GM06990 (cell line): ENCODE data around the gene CAMK2A.

Source experiments
- DNase-seq: peaks from one replicate; pipeline ENCODE4 v3.0.0-alpha.2; 2011; ENCODE audit not compliant: insufficient read length; ENCODE audit errors: extremely low read depth
- H3K27me3 ChIP-seq: replicated peaks from 2 replicates; pipeline ENCODE4 v1.6.0; 2011; ENCODE audit warnings: low read length; ENCODE audit not compliant: control insufficient read depth, insufficient read depth
- H3K36me3 ChIP-seq: 2 replicates; pipeline ENCODE4 v1.5.1; 2011; ENCODE audit warnings: low read length; ENCODE audit not compliant: control insufficient read depth, insufficient read depth
- H3K4me3 ChIP-seq: replicated peaks from 2 replicates; pipeline ENCODE4 v1.5.1; 2011; ENCODE audit warnings: low read depth, mild to moderate bottlenecking, control low read depth, low read length
- TF ChIP-seq, protein P1 (sequence below): IDR thresholded peaks from 2 replicates; pipeline ENCODE4 v1.5.1; 2011; ENCODE audit warnings: low read length, control low read depth, mild to moderate bottlenecking, inconsistent platforms; ENCODE audit not compliant: insufficient read depth, poor library complexity, severe bottlenecking

CAMK2A gene

DNA sequence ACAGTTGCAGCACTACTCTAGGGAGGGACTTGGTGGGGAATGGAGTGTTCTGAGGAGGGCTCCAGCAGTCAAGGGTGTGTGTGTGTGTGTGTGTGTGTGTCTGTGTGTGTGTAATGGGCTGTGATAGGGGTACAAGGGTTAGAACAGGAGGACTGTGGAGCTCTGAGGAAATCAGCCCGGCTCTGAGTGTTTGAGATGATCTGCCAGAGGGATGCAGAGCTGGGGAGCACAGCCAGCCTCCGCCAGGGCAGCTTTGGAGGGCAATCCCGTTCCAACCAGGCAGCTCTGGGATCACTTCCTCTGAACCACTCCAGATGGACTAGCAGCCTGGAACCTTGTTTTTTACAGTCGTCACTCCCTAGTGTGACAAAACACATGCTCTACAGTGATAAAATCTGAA is 102.7 kb downstream of the CAMK2A start:
- peaks cover 1% of the 10 kb centered on the region for H3K27me3 ChIP-seq
- TF ChIP-seq, protein P1, sequence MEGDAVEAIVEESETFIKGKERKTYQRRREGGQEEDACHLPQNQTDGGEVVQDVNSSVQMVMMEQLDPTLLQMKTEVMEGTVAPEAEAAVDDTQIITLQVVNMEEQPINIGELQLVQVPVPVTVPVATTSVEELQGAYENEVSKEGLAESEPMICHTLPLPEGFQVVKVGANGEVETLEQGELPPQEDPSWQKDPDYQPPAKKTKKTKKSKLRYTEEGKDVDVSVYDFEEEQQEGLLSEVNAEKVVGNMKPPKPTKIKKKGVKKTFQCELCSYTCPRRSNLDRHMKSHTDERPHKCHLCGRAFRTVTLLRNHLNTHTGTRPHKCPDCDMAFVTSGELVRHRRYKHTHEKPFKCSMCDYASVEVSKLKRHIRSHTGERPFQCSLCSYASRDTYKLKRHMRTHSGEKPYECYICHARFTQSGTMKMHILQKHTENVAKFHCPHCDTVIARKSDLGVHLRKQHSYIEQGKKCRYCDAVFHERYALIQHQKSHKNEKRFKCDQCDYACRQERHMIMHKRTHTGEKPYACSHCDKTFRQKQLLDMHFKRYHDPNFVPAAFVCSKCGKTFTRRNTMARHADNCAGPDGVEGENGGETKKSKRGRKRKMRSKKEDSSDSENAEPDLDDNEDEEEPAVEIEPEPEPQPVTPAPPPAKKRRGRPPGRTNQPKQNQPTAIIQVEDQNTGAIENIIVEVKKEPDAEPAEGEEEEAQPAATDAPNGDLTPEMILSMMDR, result no peak
- no peaks in the 10 kb centered on the region for H3K36me3 ChIP-seq
- no peak overlapping the region for H3K4me3 ChIP-seq
- DNase-seq, result no peak

DNA sequence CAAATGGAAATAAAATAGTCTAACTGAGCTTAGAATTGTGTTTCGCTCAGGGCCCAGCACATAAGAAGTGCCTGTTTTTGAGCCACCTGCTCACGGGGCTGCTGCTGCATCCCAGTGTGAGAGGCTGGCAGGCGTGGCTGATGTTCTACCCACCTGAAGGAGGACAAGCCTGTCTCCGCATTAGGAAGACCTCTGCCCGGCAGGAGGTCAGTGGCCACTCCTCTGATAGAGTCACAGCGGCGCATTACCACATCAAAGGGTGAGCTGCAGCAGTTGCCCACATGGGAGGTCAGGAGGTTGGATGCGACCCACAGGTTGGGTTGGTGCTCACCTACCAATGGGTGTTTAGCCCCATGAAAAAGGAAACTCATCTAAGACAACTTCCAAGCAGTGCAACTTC is 103.4 kb downstream of the CAMK2A start:
- H3K36me3 ChIP-seq, result no peaks in the 10 kb centered on the region
- H3K4me3 ChIP-seq, result no peak overlapping the region
- peaks cover 1% of the 10 kb centered on the region for H3K27me3 ChIP-seq
- TF ChIP-seq, protein P1, result no peak
- DNase-seq, result no peak

DNA sequence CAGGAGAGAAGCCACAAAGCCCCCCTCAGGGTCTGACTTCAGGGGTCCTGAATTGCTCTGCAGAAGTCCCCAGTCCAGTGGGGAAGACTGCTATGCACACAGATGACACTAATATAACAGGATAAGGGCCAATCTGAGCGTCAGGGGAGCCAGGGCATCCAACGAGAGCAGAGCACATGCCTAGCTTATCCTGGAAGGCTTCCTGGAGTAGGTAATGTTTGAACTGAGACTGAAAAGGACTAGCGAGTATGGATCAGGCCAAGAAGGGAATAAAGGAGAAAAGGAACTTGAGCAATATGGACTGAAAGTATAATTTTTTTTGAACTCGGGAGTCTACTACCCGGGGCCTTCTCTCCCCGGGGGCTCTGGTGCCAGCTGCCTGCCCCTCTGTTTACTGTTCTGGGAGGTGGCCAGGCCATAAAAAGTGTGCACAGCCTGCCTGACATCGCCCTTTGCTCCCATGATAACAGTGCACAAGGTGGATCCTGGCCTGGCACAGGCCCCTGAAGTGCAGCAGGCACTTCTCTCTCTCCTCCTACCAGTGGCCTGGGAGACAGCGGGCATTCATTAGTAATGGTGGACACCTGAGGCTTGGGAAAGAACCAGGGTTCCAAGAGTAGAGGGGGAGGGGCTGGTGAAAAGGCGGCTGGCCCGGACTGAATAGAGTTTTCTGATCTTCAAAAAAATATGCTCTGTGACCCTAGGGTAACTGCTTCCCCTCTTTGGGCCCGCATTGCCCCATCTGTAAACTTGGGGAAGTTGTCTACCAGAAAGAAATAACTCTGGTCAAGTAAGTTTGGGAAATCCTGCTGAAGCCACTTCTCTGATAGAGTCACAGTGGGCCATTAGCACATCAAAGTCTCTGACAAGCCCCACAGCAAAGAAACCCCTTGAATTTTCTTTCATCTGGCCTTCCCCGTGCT is 104.3 kb downstream of the CAMK2A start:
- no peak overlapping the region for H3K4me3 ChIP-seq
- DNase-seq, result no peak
- TF ChIP-seq, protein P1, result no peak
- no peaks in the 10 kb centered on the region; the same call in none of the 2 replicates for H3K27me3 ChIP-seq
- H3K36me3 ChIP-seq, result no peaks in the 10 kb centered on the region

DNA sequence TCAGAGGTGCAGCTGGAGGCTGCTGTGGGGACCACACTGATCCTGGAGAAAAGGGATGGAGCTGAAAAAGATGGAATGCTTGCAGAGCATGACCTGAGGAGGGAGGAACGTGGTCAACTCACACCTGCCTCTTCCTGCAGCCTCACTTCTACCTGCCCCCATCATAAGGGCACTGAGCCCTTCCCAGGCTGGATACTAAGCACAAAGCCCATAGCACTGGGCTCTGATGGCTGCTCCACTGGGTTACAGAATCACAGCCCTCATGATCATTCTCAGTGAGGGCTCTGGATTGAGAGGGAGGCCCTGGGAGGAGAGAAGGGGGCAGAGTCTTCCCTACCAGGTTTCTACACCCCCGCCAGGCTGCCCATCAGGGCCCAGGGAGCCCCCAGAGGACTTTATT is 105.6 kb downstream of the CAMK2A start:
- DNase-seq, result no peak

DNA sequence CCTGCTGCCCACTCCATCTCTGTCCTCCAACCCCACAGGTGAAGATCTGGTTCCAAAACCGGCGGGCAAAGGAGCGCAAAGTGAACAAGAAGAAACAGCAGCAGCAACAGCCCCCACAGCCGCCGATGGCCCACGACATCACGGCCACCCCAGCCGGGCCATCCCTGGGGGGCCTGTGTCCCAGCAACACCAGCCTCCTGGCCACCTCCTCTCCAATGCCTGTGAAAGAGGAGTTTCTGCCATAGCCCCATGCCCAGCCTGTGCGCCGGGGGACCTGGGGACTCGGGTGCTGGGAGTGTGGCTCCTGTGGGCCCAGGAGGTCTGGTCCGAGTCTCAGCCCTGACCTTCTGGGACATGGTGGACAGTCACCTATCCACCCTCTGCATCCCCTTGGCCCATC is 106.1 kb downstream of the CAMK2A start:
- Histone ChIP-seq H3K36me3 (no peaks in the 10 kb centered on the region), H3K27me3 (no peaks in the 10 kb centered on the region; the same call in 1 of the 2 replicates), H3K4me3 (no peak overlapping the region)
- TF ChIP-seq, protein P1, result no peak
- DNase-seq, result no peak

More for the DNA sequence above, 105.6 kb downstream of the CAMK2A start:
- H3K4me3 ChIP-seq, result no peak overlapping the region
- no peaks in the 10 kb centered on the region for H3K36me3 ChIP-seq
- TF ChIP-seq, protein P1, result no peak
- no peaks in the 10 kb centered on the region; the same call in 1 of the 2 replicates for H3K27me3 ChIP-seq
